Uterus (tissue), 2 donors: ENCODE results near the gene MYH11.

Experiments
- POLR2A ChIP-seq, 2 donors: fragments of 450-650 bp; IDR thresholded peaks; one replicate each; pipeline ENCODE4 v1.6.1; 2016; ENCODE audit warnings: antibody characterized with exemption in 2 of 2, mild to moderate bottlenecking in 1 of 2, moderate library complexity in 1 of 2
- TF ChIP-seq, protein P1 (sequence below), 4 experiments: fragments of 200-600 bp in 2 of 4; fragments of 450-650 bp in 2 of 4; sonication (generic) in 2 of 4; IDR thresholded peaks; one replicate each; pipeline ENCODE4 v1.5.1; 2016 to 2019; ENCODE audit warnings: antibody characterized with exemption in 4 of 4, mild to moderate bottlenecking in 2 of 4, moderate library complexity in 1 of 4

DNA sequence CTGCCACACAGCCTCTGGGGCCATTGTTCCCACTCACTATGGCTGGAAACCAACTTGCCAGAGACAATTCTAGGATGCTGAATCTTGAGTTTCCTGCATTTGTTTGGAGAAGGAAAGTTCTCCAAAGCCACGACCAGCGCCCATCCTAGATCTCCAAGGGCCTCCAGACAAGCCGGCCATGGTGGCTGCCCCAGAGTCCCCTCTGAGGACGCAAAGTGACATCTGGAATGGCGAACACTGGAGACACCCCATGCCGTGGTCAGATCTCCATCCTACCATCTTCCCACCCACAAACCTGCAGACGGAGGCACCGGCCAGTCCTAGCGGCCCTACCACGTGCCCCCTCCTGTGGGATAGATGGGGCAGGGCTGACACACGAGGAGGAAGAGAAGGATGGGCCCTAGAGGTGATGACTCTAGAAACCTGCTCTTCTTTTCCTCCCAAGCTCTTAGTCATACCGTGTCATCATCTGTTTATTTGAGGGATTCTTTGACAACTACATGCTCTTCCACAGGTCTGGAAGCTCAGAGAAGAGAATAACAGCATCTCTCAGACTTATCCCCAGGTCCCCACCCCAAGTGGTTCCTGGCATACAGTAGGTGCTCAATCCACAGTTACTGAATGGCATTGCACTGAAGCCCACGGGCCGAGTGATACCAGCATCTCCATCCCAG lies 71.3 kb downstream of the MYH11 start:
- TF ChIP-seq, protein P1, sequence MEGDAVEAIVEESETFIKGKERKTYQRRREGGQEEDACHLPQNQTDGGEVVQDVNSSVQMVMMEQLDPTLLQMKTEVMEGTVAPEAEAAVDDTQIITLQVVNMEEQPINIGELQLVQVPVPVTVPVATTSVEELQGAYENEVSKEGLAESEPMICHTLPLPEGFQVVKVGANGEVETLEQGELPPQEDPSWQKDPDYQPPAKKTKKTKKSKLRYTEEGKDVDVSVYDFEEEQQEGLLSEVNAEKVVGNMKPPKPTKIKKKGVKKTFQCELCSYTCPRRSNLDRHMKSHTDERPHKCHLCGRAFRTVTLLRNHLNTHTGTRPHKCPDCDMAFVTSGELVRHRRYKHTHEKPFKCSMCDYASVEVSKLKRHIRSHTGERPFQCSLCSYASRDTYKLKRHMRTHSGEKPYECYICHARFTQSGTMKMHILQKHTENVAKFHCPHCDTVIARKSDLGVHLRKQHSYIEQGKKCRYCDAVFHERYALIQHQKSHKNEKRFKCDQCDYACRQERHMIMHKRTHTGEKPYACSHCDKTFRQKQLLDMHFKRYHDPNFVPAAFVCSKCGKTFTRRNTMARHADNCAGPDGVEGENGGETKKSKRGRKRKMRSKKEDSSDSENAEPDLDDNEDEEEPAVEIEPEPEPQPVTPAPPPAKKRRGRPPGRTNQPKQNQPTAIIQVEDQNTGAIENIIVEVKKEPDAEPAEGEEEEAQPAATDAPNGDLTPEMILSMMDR (IDR thresholded peaks at IDR 0.05) = no peak
- TF ChIP-seq POLR2A (IDR thresholded peaks at IDR 0.05) = no peak
